NB4 (cell line): Measurements from ENCODE around the gene CSNK1D.
A peak's percentile ranks its signal among the peaks of the same experiment; 100 is the strongest.

Source experiments
- CTCF ChIP-seq: IDR thresholded peaks from one replicate; pipeline ENCODE4 v1.5.1; 2012; ENCODE audit warnings: low read depth, low read length
- MYC ChIP-seq: IDR thresholded peaks from 2 replicates; pipeline ENCODE4 v1.6.1; 2011; ENCODE audit warnings: low read depth, low read length
- POLR2A ChIP-seq: IDR thresholded peaks from 2 replicates; pipeline ENCODE4 v1.6.1; 2011; ENCODE audit warnings: mild to moderate bottlenecking; ENCODE audit not compliant: insufficient read length; ENCODE audit errors: extremely low read depth

- no peak for TF ChIP-seq CTCF
- TF ChIP-seq MYC = peak; percentile 34; the same call in 1 of the 2 replicates
- no peak for TF ChIP-seq POLR2A
Measured at GRCh38 chr17:82242977-82243647, 30.4 kb downstream of the CSNK1D start.
